Vagina (tissue), 2 donors: ENCODE data around the gene EYS.
"Not testable (repeated sequence)": the region's sequence is repeated elsewhere in the genome, so short reads cannot be mapped to it uniquely, and the experiment has no call there.

Experiments used
- POLR2A ChIP-seq, 2 donors: fragments of 450-650 bp; IDR thresholded peaks; one replicate each; pipeline ENCODE4 v1.6.1; 2017; ENCODE audit warnings: antibody characterized with exemption in 2 of 2, mild to moderate bottlenecking in 2 of 2, moderate library complexity in 2 of 2
- POLR2AphosphoS5 ChIP-seq, 2 donors: sonication (generic); formaldehyde crosslinking; IDR thresholded peaks; one replicate each; pipeline ENCODE4 v1.9.0; 2017; ENCODE audit warnings: antibody characterized with exemption in 2 of 2, mild to moderate bottlenecking in 2 of 2, low read depth in 1 of 2; ENCODE audit not compliant: insufficient read depth in 1 of 2
- TF ChIP-seq, protein P1 (sequence below), 3 experiments: fragments of 450-650 bp in 2 of 3; fragments of 200-600 bp in 1 of 3; sonication (generic) in 1 of 3; IDR thresholded peaks; one replicate each; pipeline ENCODE4 v1.5.1; 2017 to 2019; ENCODE audit warnings: antibody characterized with exemption in 3 of 3, mild to moderate bottlenecking in 2 of 3, moderate library complexity in 2 of 3

DNA sequence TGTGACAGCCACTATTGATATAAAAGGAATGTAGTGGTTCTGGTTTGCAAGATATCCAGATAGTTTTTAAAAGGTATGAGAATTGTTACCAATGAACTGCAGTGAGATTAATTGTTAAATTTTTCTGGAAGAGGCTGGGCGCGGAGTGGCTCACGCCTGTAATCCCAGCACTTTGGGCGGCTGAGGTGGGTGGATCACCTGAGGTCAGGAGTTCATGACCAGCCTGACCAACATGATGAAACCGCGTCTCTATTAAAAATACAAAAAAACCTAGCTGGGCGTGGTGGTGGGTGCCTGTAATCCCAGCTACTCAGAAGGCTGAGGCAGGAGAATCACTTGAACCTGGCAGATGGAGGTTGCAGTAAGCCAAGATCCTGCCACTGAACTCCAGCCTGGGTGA is 1906.6 kb downstream of the EYS start:
- TF ChIP-seq, protein P1, sequence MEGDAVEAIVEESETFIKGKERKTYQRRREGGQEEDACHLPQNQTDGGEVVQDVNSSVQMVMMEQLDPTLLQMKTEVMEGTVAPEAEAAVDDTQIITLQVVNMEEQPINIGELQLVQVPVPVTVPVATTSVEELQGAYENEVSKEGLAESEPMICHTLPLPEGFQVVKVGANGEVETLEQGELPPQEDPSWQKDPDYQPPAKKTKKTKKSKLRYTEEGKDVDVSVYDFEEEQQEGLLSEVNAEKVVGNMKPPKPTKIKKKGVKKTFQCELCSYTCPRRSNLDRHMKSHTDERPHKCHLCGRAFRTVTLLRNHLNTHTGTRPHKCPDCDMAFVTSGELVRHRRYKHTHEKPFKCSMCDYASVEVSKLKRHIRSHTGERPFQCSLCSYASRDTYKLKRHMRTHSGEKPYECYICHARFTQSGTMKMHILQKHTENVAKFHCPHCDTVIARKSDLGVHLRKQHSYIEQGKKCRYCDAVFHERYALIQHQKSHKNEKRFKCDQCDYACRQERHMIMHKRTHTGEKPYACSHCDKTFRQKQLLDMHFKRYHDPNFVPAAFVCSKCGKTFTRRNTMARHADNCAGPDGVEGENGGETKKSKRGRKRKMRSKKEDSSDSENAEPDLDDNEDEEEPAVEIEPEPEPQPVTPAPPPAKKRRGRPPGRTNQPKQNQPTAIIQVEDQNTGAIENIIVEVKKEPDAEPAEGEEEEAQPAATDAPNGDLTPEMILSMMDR (IDR thresholded peaks at IDR 0.05) = not testable (repeated sequence)
- not testable (repeated sequence) for TF ChIP-seq POLR2AphosphoS5 (IDR thresholded peaks at IDR 0.05; ENCODE audit: insufficient read depth in 1 of 2, low read depth in 1 of 2); POLR2A (IDR thresholded peaks at IDR 0.05)
